WTC11 (cell line): ENCODE data around the gene PCBD1.

Experiments used
- ATF3 ChIP-seq: sonication (generic); formaldehyde crosslinking; conservative IDR thresholded peaks from 2 replicates; pipeline ENCODE4 v1.8.1; 2022; ENCODE audit warnings: mild to moderate bottlenecking, missing genetic modification reagents
- CREM ChIP-seq: sonication (generic); formaldehyde crosslinking; IDR thresholded peaks from 2 replicates; pipeline ENCODE4 v1.8.1; 2022; ENCODE audit warnings: mild to moderate bottlenecking, missing genetic modification reagents, moderate library complexity
- CTCF ChIP-seq: fragments of 200-600 bp; IDR thresholded peaks from 2 replicates; pipeline ENCODE4 v1.8.0; 2022; ENCODE audit warnings: antibody characterized with exemption
- E2F1 ChIP-seq: sonication (generic); formaldehyde crosslinking; IDR thresholded peaks from 2 replicates; pipeline ENCODE4 v1.8.0; 2022; ENCODE audit warnings: mild to moderate bottlenecking, missing genetic modification reagents
- E2F5 ChIP-seq: sonication (generic); formaldehyde crosslinking; IDR thresholded peaks from 2 replicates; pipeline ENCODE4 v1.8.1; 2022; ENCODE audit warnings: mild to moderate bottlenecking, moderate library complexity, missing genetic modification reagents
- EMX1 ChIP-seq: fragments of 250-450 bp; sonication (Bioruptor Pico); IDR thresholded peaks from 2 replicates; pipeline ENCODE4 v1.8.0; 2021; ENCODE audit warnings: mild to moderate bottlenecking
- PREB ChIP-seq: sonication (generic); formaldehyde crosslinking; IDR thresholded peaks from 2 replicates; pipeline ENCODE4 v1.8.1; 2022; ENCODE audit warnings: mild to moderate bottlenecking, missing genetic modification reagents, moderate library complexity, borderline replicate concordance
- SP1 ChIP-seq: sonication (generic); formaldehyde crosslinking; conservative IDR thresholded peaks from 2 replicates; pipeline ENCODE4 v1.8.1; 2022; ENCODE audit warnings: missing genetic modification reagents
- ZNF121 ChIP-seq: sonication (generic); formaldehyde crosslinking; IDR thresholded peaks from 2 replicates; pipeline ENCODE4 v1.8.0; 2023; ENCODE audit warnings: missing genetic modification reagents
- ZNF317 ChIP-seq: sonication (generic); formaldehyde crosslinking; IDR thresholded peaks from 2 replicates; pipeline ENCODE4 v1.8.1; 2023; ENCODE audit warnings: low read depth, mild to moderate bottlenecking, moderate library complexity, missing genetic modification reagents, borderline replicate concordance
- ZSCAN18 ChIP-seq: fragments of 250-450 bp; sonication (Bioruptor Pico); IDR thresholded peaks from 2 replicates; pipeline ENCODE4 v2.1.2; 2022; ENCODE audit warnings: mild to moderate bottlenecking, moderate library complexity

GRCh38 chr10:70915206-70915605 is 26.8 kb upstream of the PCBD1 start:
- no peak for TF ChIP-seq CTCF
- no peak for TF ChIP-seq SP1 (CRISPR knock-in tag)
- no peak for TF ChIP-seq ZSCAN18 (CRISPR knock-in tag)
- no peak for TF ChIP-seq ATF3 (CRISPR knock-in tag)
- no peak for TF ChIP-seq E2F1 (CRISPR knock-in tag)
- TF ChIP-seq CREM (CRISPR knock-in tag) = no peak
- no peak for TF ChIP-seq PREB (CRISPR knock-in tag)
- TF ChIP-seq E2F5 = no peak
- no peak for TF ChIP-seq ZNF317 (CRISPR knock-in tag)
- no peak for TF ChIP-seq EMX1 (CRISPR knock-in tag)
- TF ChIP-seq ZNF121 (CRISPR knock-in tag) = no peak
